Upper lobe of right lung (tissue), 1 donor: ENCODE measurements around the gene XKR7. TPM values are rescaled to one million over a fixed set of nuclear protein-coding genes. Genes with fewer than 3 reads are reported as not detected.

Experiments
- ATAC-seq: fragments of 200-7000 bp; cut with Tn5 transposase; one replicate; pipeline ENCODE4 v1.9.1; 2020; ENCODE audit warnings: mild to moderate bottlenecking, moderate library complexity
- DNase-seq: peaks from one replicate; pipeline ENCODE4 v3.0.0-alpha.2; 2020
- H3K27ac ChIP-seq: fragments of 200-600 bp; one replicate; pipeline ENCODE4 v1.8.0; 2022
- H3K27me3 ChIP-seq: fragments of 200-600 bp; one replicate; pipeline ENCODE4 v1.8.0; 2022; ENCODE audit warnings: mild to moderate bottlenecking
- H3K36me3 ChIP-seq: fragments of 200-600 bp; one replicate; pipeline ENCODE4 v1.8.0; 2022
- H3K4me1 ChIP-seq: fragments of 200-600 bp; one replicate; pipeline ENCODE4 v1.8.0; 2022
- H3K4me3 ChIP-seq: fragments of 200-600 bp; one replicate; pipeline ENCODE4 v1.8.0; 2022; ENCODE audit warnings: mild to moderate bottlenecking
- H3K9me3 ChIP-seq: fragments of 200-600 bp; one replicate; pipeline ENCODE4 v1.8.0; 2022
- intact Hi-C: fragments of 100-400 bp; cut with DNase I; formaldehyde crosslinking; loops from one replicate; pipeline ENCODE4 v1.11.0; 2022
- total RNA-seq: library from RNA; stranded (reverse); fragmentation: NEBNext Ultra II Directional; extraction: Animal tissue kit (Norgen Biotek cat#: 25700); gene quantifications from one replicate; pipeline ENCODE4 v1.2.1, GENCODE V29; 2021
- TF ChIP-seq, protein P1 (sequence below): fragments of 200-600 bp; IDR thresholded peaks from one replicate; pipeline ENCODE4 v1.8.0; 2022; ENCODE audit warnings: antibody characterized with exemption
- donor health status: DM: no; HTN: yes; CAD: no; lungs with severe emphysema.

XKR7 gene
- total RNA-seq, 1 donor from 2014 or later: 0.09 TPM

DNA sequence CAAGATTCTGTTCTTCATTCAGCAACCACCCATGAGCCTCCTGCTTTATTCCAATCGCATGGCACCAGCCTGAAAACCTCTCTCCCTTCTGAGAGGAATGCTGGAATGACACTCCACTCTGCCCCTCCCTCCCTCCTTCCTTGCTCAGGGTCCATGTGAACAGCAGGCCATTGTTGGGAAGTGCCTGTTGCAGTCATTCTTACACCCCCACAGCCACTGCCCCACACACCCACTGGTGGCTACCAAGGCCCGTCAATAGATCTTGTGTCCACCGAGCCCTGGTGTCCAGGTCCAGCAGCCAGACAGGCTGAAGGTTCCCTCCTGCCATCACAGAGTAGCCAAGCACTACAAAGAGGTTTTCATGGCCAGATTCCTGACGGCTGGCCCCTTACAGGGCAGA lies 22.6 kb upstream of the XKR7 start:
- no peak for ATAC-seq
- TF ChIP-seq, protein P1, sequence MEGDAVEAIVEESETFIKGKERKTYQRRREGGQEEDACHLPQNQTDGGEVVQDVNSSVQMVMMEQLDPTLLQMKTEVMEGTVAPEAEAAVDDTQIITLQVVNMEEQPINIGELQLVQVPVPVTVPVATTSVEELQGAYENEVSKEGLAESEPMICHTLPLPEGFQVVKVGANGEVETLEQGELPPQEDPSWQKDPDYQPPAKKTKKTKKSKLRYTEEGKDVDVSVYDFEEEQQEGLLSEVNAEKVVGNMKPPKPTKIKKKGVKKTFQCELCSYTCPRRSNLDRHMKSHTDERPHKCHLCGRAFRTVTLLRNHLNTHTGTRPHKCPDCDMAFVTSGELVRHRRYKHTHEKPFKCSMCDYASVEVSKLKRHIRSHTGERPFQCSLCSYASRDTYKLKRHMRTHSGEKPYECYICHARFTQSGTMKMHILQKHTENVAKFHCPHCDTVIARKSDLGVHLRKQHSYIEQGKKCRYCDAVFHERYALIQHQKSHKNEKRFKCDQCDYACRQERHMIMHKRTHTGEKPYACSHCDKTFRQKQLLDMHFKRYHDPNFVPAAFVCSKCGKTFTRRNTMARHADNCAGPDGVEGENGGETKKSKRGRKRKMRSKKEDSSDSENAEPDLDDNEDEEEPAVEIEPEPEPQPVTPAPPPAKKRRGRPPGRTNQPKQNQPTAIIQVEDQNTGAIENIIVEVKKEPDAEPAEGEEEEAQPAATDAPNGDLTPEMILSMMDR: no peak

DNA sequence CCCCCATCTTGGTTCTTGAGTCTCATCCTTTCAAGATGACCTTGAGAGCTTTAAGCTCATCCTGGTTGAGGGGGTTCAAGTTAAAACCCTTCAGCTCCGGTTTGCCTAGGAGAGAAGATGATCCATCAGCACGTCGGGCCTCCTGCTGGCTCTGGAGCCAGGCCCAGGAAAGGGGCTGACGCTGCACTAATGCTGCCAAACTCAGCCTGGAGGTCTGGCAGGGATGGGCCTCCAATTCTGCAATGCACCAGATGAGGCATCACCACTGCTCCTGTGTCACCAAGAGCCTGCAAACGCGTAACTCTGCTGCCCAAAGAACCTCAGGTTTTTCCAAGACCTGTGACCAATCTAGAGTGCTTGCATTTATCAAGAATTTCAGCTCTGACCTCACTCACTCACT lies 22.2 kb upstream of the XKR7 start:
- TF ChIP-seq, protein P1: no peak
- Histone ChIP-seq H3K4me3 (no peak overlapping the region), H3K36me3 (peaks cover 65% of the 10 kb centered on the region), H3K4me1 (peaks cover 7% of the 10 kb centered on the region), H3K27me3 (no peaks in the 10 kb centered on the region), H3K27ac (no peak overlapping the region), H3K9me3 (no peaks in the 10 kb centered on the region)
- DNase-seq (no peak), ATAC-seq (no peak)
- intact Hi-C loops: no loop called here

More for the DNA sequence above, 22.6 kb upstream of the XKR7 start:
- intact Hi-C loops: no loop called here
- H3K4me1 ChIP-seq: peaks cover 3% of the 10 kb centered on the region
- DNase-seq: no peak
- H3K27me3 ChIP-seq: no peaks in the 10 kb centered on the region
- H3K27ac ChIP-seq: no peak overlapping the region
- H3K9me3 ChIP-seq: no peaks in the 10 kb centered on the region
- H3K36me3 ChIP-seq: peaks cover 65% of the 10 kb centered on the region
- H3K4me3 ChIP-seq: no peak overlapping the region

DNA sequence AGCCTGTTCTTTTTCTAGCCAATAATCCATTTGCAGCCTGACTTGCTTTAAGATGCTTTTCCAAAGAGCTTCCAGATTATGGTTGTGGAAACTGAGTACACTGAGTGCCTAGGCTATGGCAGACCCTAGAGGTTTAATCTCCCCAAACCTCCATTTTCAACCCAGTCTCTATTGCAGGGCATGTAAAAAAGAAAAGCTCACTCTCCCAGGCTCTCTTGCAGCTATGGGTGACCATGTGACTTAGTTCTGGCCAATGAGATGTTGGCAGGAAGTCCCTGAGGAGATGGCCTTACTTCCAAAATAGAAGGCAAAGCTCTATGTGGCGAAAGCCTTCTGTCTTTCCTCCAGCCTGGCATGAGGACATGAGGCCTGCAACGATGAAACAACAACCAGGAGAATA lies 19.9 kb upstream of the XKR7 start:
- Histone ChIP-seq H3K9me3 (no peaks in the 10 kb centered on the region), H3K36me3 (peaks cover 61% of the 10 kb centered on the region), H3K4me3 (no peak overlapping the region), H3K27ac (no peak overlapping the region), H3K4me1 (peaks cover 12% of the 10 kb centered on the region), H3K27me3 (no peaks in the 10 kb centered on the region)
- intact Hi-C loops: no loop called here
- no peak for ATAC-seq
- no peak for DNase-seq
- TF ChIP-seq, protein P1: no peak

DNA sequence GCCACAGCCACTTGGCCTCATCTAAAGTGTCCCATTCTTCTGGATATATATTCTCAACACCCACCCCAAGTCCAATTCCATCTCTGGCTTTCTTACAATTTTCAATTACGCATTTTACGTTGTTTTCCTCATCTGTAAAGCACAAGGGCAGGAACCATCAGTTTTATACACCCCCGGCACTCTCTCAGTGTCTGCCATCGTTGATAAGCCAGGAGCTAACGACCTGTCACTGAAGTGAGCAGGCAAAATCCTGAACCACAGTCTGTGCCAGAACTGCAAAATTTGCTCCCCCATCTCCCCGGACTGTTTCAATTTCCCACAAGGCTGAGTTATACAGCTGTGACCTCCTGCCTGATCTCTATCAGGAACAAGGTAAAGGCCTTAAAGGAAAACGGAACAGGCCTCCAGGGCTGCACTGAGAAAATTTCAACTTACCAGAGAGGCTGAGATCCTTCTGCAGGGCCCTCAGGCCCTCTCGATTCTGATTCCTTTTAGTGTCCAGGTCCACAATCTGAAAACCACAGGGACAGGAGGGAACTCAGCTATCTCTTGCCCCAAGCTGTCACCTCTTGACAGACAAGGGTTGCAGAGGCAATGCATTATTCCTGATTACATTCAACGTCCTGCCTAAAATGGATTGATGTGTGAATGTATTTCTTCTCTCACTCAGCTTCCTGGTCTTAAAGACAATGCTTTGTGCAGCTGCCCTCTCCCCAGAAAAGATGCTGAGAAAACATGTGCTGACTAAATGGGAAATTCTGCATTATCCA lies 17.9 kb upstream of the XKR7 start:
- no peak overlapping the region for H3K4me3 ChIP-seq
- TF ChIP-seq, protein P1: no peak
- intact Hi-C loops: no loop called here
- ATAC-seq (no peak), DNase-seq (no peak)
- H3K27ac ChIP-seq: no peak overlapping the region
- peaks cover 12% of the 10 kb centered on the region for H3K4me1 ChIP-seq
- H3K36me3 ChIP-seq: peaks cover 47% of the 10 kb centered on the region
- H3K27me3 ChIP-seq: no peaks in the 10 kb centered on the region
- no peaks in the 10 kb centered on the region for H3K9me3 ChIP-seq

DNA sequence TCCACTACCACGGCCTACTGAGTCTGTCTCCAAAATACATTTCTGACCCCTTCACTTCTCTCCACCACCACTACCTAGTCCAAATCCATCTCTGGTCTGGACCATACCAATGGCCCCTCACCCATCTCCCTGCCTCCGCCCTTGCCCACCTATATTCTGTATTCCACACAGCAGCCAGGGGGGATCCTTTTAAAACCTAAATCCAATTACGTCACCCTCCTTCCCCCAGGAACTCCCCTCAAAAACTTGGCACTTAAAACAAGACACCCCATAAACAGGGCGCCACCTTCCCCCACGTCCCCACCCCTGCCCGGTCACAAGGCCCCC lies 16.8 kb upstream of the XKR7 start:
- ATAC-seq: no peak
- Histone ChIP-seq H3K9me3 (no peaks in the 10 kb centered on the region), H3K4me1 (peaks cover 12% of the 10 kb centered on the region), H3K27me3 (no peaks in the 10 kb centered on the region), H3K27ac (peak overlapping the region; percentile 87), H3K36me3 (peaks cover 36% of the 10 kb centered on the region), H3K4me3 (peak overlapping the region; percentile 95)
- TF ChIP-seq, protein P1: no peak
- intact Hi-C loops: no loop called here
- DNase-seq: no peak
